ENCODE measurements around the gene CTBP1.

DNA sequence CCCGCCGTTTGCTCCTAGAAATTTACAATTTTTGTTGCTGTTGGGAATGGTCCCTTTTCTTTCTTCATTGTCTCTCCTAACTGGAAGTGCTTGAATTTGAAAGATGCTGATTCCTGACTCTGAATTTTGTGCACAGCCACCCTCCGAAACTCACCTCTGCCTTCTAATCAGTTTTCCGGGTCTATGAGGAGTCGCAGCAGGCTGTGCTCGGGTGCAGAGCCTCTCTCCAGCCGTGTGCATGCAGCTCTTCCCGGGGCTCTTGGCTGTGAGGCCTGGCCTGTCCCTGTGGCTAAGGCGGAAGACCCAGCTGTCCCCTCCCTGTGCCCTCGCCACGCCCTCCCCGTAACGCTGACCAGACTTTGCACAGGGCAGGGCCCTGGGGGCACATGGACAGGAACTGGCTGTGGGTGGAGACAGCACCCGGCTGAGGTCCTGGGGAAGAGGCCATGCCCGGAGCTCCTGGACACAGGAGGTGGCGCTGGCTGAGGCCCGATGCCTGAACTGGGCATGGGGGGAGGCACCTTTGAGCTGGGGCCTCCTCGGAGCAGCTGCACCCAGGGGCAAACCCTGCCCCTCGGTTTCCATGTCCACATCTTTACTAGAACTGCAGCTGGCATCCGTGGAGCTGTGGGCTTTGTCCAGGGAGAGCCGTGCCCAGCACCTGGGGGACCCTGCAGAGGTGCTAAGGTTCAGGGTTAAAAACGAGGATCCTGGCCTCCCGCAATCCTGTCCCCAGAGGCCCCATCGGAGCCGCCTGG is 43.9 kb downstream of the CTBP1 start:
- TF ChIP-seq JUND (IDR thresholded peaks at IDR 0.05; ENCODE audit: low read length) (no peak), CTCF (IDR thresholded peaks at IDR 0.05; ENCODE audit: control extremely low read depth in 1 of 3, insufficient read depth in 1 of 3, low read depth in 1 of 3, low read length in 3 of 3) (no peak), POLR2AphosphoS5 (IDR thresholded peaks at IDR 0.05; ENCODE audit: low read depth, low read length) (no peak), MAFK (IDR thresholded peaks at IDR 0.05; ENCODE audit: low read depth, low read length) (no peak), POLR2A (IDR thresholded peaks at IDR 0.05; ENCODE audit: control extremely low read depth in 1 of 2, low read depth in 2 of 2, low read length in 2 of 2) (no peak), GABPA (IDR thresholded peaks at IDR 0.05; ENCODE audit: borderline replicate concordance, insufficient read depth, low read length) (no peak), HDAC6 (IDR thresholded peaks at IDR 0.05; ENCODE audit: low read depth, low read length) (no peak), YY1 (IDR thresholded peaks at IDR 0.05; ENCODE audit: low read depth, low read length) (no peak), EP300 (IDR thresholded peaks at IDR 0.05; ENCODE audit: borderline replicate concordance in 1 of 2, low read depth in 2 of 2, low read length in 2 of 2) (no peak), RXRA (IDR thresholded peaks at IDR 0.05; ENCODE audit: insufficient read depth, low read depth, low read length) (no peak), EZH2 (IDR thresholded peaks at IDR 0.05; ENCODE audit: low read depth, low read length, severe bottlenecking) (no peak), NANOG (IDR thresholded peaks at IDR 0.05; ENCODE audit: insufficient read depth, low read depth, low read length, poor library complexity, severe bottlenecking) (no peak)
- TF ChIP-seq, protein P1, sequence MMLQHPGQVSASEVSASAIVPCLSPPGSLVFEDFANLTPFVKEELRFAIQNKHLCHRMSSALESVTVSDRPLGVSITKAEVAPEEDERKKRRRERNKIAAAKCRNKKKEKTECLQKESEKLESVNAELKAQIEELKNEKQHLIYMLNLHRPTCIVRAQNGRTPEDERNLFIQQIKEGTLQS (IDR thresholded peaks at IDR 0.05; ENCODE audit: insufficient read depth, low read depth, low read length) = no peak
